ENCODE data around the gene DRC3. TPM values are rescaled to one million over a fixed set of nuclear protein-coding genes. Genes with fewer than 3 reads are reported as not detected.
A peak's percentile ranks its signal among the peaks of the same experiment; 100 is the strongest.

The DRC3 gene
- polyA plus RNA-seq, 1 donor (not counting 4 experiments of a cell fraction or from before 2014, with no cell fraction given), result 0.69 TPM

- no peaks in the 10 kb centered on the region for H3K36me3 ChIP-seq (ENCODE audit: control insufficient read depth in 2 of 2, extremely low read depth in 1 of 2, insufficient read depth in 2 of 2, low read length in 2 of 2)
- H3K9ac ChIP-seq (ENCODE audit: control insufficient read depth, extremely low read depth, insufficient read depth, low read length), result no peak overlapping the region
- H3K4me2 ChIP-seq (ENCODE audit: control insufficient read depth, extremely low read depth, insufficient read depth, low read depth, low read length), result no peak overlapping the region
- H4K20me1 ChIP-seq (ENCODE audit: control insufficient read depth, extremely low read depth, insufficient read depth, low read length), result no peaks in the 10 kb centered on the region
- no peak overlapping the region for H3K4me3 ChIP-seq (ENCODE audit: control insufficient read depth in 2 of 3, extremely low read depth in 1 of 3, insufficient read depth in 2 of 3, low read depth in 1 of 3, low read length in 3 of 3)
- no peak overlapping the region for H3K27ac ChIP-seq (ENCODE audit: control insufficient read depth, insufficient read depth, low read length)
- H3K9me3 ChIP-seq (ENCODE audit: control insufficient read depth, low read depth, low read length), result no peaks in the 10 kb centered on the region
- H2AFZ ChIP-seq (ENCODE audit: control insufficient read depth, low read length), result no peak overlapping the region
- H3K9me1 ChIP-seq (ENCODE audit: control insufficient read depth, extremely low read depth, insufficient read depth, low read length), result no peaks in the 10 kb centered on the region
- DNase-seq (ENCODE audit: low read depth, low spot score), result no peak
- H3K27me3 ChIP-seq (ENCODE audit: control insufficient read depth, extremely low read depth, insufficient read depth, low read length), result no peaks in the 10 kb centered on the region
- H3K4me1 ChIP-seq (ENCODE audit: control insufficient read depth, extremely low read depth, insufficient read depth, low read length), result peaks cover 47% of the 10 kb centered on the region
- peaks cover 68% of the 10 kb centered on the region for H3K79me2 ChIP-seq (ENCODE audit: control insufficient read depth, insufficient read depth, low read length)
- TF ChIP-seq EZH2 (IDR thresholded peaks at IDR 0.05; ENCODE audit: low read length) (no peak), CTCF (optimal IDR thresholded peaks at IDR 0.05 in 1 of 3, IDR thresholded peaks at IDR 0.05 in 1 of 3, conservative IDR thresholded peaks at IDR 0.05 in 1 of 3; ENCODE audit: extremely low read depth in 1 of 3, insufficient read depth in 2 of 3, low read length in 3 of 3) (no peak)
- dilution Hi-C loops (cut with MboI; ENCODE audit: extremely low pct_ligation_motif_present, low sequenced_read_pairs), result no loop called here
- no peak for FAIRE-seq
Observed at GRCh38 chr17:17946093-17946492, 26.6 kb upstream of the DRC3 start.

GRCh38 chr17:17947309-17947708 lies 25.4 kb upstream of the DRC3 start:
- H3K79me2 ChIP-seq (ENCODE audit: control insufficient read depth, insufficient read depth, low read length), result peaks cover 57% of the 10 kb centered on the region
- FAIRE-seq, result peak; percentile 29

More at GRCh38 chr17:17947309-17947708, 25.4 kb upstream of the DRC3 start:
- Histone ChIP-seq H3K9ac (ENCODE audit: control insufficient read depth, extremely low read depth, insufficient read depth, low read length) (no peak overlapping the region), H3K4me3 (ENCODE audit: control insufficient read depth in 2 of 3, extremely low read depth in 1 of 3, insufficient read depth in 2 of 3, low read depth in 1 of 3, low read length in 3 of 3) (no peak overlapping the region), H3K9me3 (ENCODE audit: control insufficient read depth, low read depth, low read length) (no peaks in the 10 kb centered on the region), H3K4me1 (ENCODE audit: control insufficient read depth, extremely low read depth, insufficient read depth, low read length) (peaks cover 52% of the 10 kb centered on the region), H2AFZ (ENCODE audit: control insufficient read depth, low read length) (no peak overlapping the region), H3K4me2 (ENCODE audit: control insufficient read depth, extremely low read depth, insufficient read depth, low read depth, low read length) (no peak overlapping the region), H4K20me1 (ENCODE audit: control insufficient read depth, extremely low read depth, insufficient read depth, low read length) (no peaks in the 10 kb centered on the region), H3K36me3 (ENCODE audit: control insufficient read depth in 2 of 2, extremely low read depth in 1 of 2, insufficient read depth in 2 of 2, low read length in 2 of 2) (no peaks in the 10 kb centered on the region), H3K9me1 (ENCODE audit: control insufficient read depth, extremely low read depth, insufficient read depth, low read length) (no peaks in the 10 kb centered on the region), H3K27ac (ENCODE audit: control insufficient read depth, insufficient read depth, low read length) (no peak overlapping the region), H3K27me3 (ENCODE audit: control insufficient read depth, extremely low read depth, insufficient read depth, low read length) (no peaks in the 10 kb centered on the region)
- dilution Hi-C loops (cut with MboI; ENCODE audit: extremely low pct_ligation_motif_present, low sequenced_read_pairs), result no loop called here
- DNase-seq (ENCODE audit: low read depth, low spot score), result no peak
- TF ChIP-seq EZH2 (IDR thresholded peaks at IDR 0.05; ENCODE audit: low read length) (no peak), CTCF (optimal IDR thresholded peaks at IDR 0.05 in 1 of 3, IDR thresholded peaks at IDR 0.05 in 1 of 3, conservative IDR thresholded peaks at IDR 0.05 in 1 of 3; ENCODE audit: extremely low read depth in 1 of 3, insufficient read depth in 2 of 3, low read length in 3 of 3) (no peak)
